Naive thymus-derived CD8-positive, alpha-beta T cell (primary cell): ENCODE measurements around the gene LRRC14B. TPM values are rescaled to one million over a fixed set of nuclear protein-coding genes. Genes with fewer than 3 reads are reported as not detected.

ENCODE experiments used
- ATAC-seq, 2 donors: fragments of 150-1000 bp; cut with Tn5 transposase in 1 of 2; sonication (Bioruptor Pico), chemical (Tn5 transposase) in 1 of 2; 1 replicate in 1 of 2; 2 replicates in 1 of 2; pipeline ENCODE4 v1.10.0; 2021; ENCODE audit warnings: mild to moderate bottlenecking in 2 of 2, moderate library complexity in 2 of 2
- POLR2A ChIA-PET: fragments of 350-600 bp; sonication (Branson Sonifier 250); formaldehyde crosslinking; loops from one replicate; lab custom pipeline; 2021; ENCODE audit warnings: antibody characterized with exemption; lab: Charles Lee
- DNase-seq, 10 donors: peaks; one replicate each; pipeline versions ENCODE4 v3.0.0 to v3.0.0-alpha.2; 2020 to 2022
- H3K27ac Mint-ChIP-seq, 10 donors: one replicate each; pipeline ENCODE4 v1.8.0; 2020 to 2022; ENCODE audit warnings: mild to moderate bottlenecking in 10 of 10, mixed read lengths in 10 of 10, moderate library complexity in 4 of 10, inconsistent platforms in 1 of 10
- H3K27me3 Mint-ChIP-seq, 5 donors: one replicate each; pipeline ENCODE4 v1.8.0; 2021 to 2022; ENCODE audit warnings: mixed read lengths in 5 of 5
- H3K36me3 Mint-ChIP-seq, 3 donors: one replicate each; pipeline ENCODE4 v1.8.0; 2020 to 2022; ENCODE audit warnings: mixed read lengths in 3 of 3, mild to moderate bottlenecking in 2 of 3, inconsistent platforms in 1 of 3
- H3K4me1 Mint-ChIP-seq, 4 donors: one replicate each; pipeline ENCODE4 v1.8.0; 2021 to 2022; ENCODE audit warnings: mixed read lengths in 4 of 4
- H3K4me3 Mint-ChIP-seq, 10 donors: one replicate each; pipeline ENCODE4 v1.8.0; 2020 to 2022; ENCODE audit warnings: mild to moderate bottlenecking in 10 of 10, mixed read lengths in 10 of 10, moderate library complexity in 6 of 10, inconsistent platforms in 1 of 10
- H3K9me3 Mint-ChIP-seq, 9 donors: one replicate each; pipeline ENCODE4 v1.8.0; 2020 to 2022; ENCODE audit warnings: mixed read lengths in 9 of 9, mild to moderate bottlenecking in 3 of 9, inconsistent platforms in 1 of 9, moderate library complexity in 1 of 9
- polyA plus RNA-seq, 3 donors: library from polyadenylated mRNA; unstranded; fragments of 300-500 nt; fragmentation: Illumina TruSeq; gene quantifications; one replicate each; pipeline ENCODE4 v1.2.3, GENCODE V29; 2021
- total RNA-seq, 8 experiments: library from RNA in 2 of 8; stranded (reverse) in 2 of 8; gene quantifications; one replicate each; pipeline ENCODE4 v1.2.3 and lab custom pipeline; 2021 to 2026

The LRRC14B gene
- total and polyA plus RNA-seq, 5 experiments from 2014 or later: 0.13 to 0.31 TPM; not detected in 3

DNA sequence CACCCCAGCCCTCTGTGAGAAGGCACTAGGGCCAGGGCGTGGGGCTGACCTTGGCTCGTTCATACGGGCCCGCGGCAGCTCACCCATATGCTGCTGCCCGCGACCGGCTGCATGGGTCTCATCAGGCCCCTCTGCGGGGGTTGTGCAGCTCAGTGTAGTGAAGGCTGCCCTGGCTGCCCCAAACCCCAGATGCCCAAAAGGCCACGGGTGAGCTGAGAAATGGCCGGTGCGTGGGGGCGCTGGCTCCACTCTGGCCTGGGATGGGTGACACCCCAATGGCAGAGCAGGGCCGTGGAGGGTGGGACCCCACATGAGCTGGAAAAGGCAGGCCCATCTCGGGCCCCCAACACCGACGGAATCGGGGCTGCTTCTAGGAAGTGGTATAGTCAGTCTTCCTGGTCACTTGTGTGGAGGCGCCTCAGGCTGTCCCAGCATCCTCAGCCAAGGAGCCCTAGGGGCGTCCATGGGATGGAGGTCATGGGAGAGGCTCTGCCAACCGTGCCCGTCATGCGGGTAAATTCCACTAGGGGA is 19.4 kb upstream of the LRRC14B start:
- Mint-ChIP-seq H3K9me3 (no peaks in the 10 kb centered on the region), H3K27ac (no peak overlapping the region), H3K36me3 (no peaks in the 10 kb centered on the region), H3K4me3 (no peak overlapping the region), H3K27me3 (peaks cover 0 to 2% (median 0%) of the 10 kb centered on the region in 5 donors), H3K4me1 (no peaks in the 10 kb centered on the region)
- ATAC-seq (no peak), DNase-seq (no peak)
- POLR2A ChIA-PET: no interaction called here

DNA sequence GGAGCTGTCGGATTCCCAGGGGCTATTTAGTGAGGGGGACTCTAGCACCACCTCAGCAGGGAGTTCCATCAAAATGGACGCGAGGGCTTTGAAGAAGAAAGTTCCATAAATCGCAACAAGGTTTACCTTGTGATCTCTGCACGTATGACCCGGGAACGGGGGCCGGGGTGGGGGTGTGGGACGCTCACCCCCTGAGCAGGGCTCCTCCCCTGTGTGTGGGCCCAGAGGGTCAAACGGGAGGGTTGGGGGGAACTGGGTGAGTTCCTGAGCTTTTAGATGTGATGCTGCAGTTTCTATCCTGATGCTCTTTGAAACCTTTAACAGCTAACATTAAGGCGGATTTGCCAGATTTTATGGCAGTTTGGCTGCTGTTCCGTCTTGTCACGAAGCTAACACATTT is 18.9 kb upstream of the LRRC14B start:
- Mint-ChIP-seq H3K4me1 (no peaks in the 10 kb centered on the region), H3K27ac (peak overlapping the region in 1 of 10 donors; percentile 36), H3K4me3 (no peak overlapping the region), H3K36me3 (no peaks in the 10 kb centered on the region), H3K9me3 (no peaks in the 10 kb centered on the region), H3K27me3 (peaks cover 0 to 2% (median 0%) of the 10 kb centered on the region in 5 donors)
- no peak for DNase-seq
- POLR2A ChIA-PET: no interaction called here
- no peak for ATAC-seq

GRCh38 chr5:172841-173251 is 18.4 kb upstream of the LRRC14B start:
- Mint-ChIP-seq H3K27ac (peak overlapping the region in 1 of 10 donors; percentile 36), H3K4me3 (no peak overlapping the region), H3K36me3 (no peaks in the 10 kb centered on the region), H3K4me1 (no peaks in the 10 kb centered on the region), H3K27me3 (peaks cover 0 to 2% (median 0%) of the 10 kb centered on the region in 5 donors), H3K9me3 (no peaks in the 10 kb centered on the region)
- POLR2A ChIA-PET: no interaction called here
- DNase-seq (no peak), ATAC-seq (no peak)

GRCh38 chr5:173392-174290 is 17.7 kb upstream of the LRRC14B start:
- Mint-ChIP-seq H3K9me3 (no peaks in the 10 kb centered on the region), H3K27ac (no peak overlapping the region), H3K4me3 (no peak overlapping the region), H3K36me3 (no peaks in the 10 kb centered on the region), H3K4me1 (no peaks in the 10 kb centered on the region), H3K27me3 (peaks cover 0 to 2% (median 0%) of the 10 kb centered on the region in 5 donors)
- ATAC-seq (no peak), DNase-seq (no peak)
- POLR2A ChIA-PET: no interaction called here

DNA sequence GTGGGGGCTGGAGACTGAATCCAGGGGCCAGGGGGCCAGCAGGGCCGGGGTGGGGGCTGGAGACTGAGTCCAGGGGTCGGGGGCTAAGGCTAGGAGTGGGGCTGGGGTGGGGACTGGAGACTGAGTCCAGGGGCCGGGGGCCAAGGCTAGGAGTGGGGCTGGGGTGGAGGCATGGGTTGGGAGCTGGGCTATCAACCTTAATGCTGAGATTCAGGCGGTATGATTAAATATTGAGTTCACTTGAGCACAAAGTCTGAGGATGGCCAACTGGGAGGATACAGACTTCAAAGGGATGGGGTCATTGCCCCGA is 17.0 kb upstream of the LRRC14B start:
- Mint-ChIP-seq H3K4me3 (no peak overlapping the region), H3K27ac (no peak overlapping the region), H3K9me3 (no peaks in the 10 kb centered on the region), H3K4me1 (no peaks in the 10 kb centered on the region), H3K36me3 (no peaks in the 10 kb centered on the region), H3K27me3 (peaks cover 0 to 2% (median 0%) of the 10 kb centered on the region in 5 donors)
- POLR2A ChIA-PET: no interaction called here
- ATAC-seq: no peak
- DNase-seq: no peak

- no peaks in the 10 kb centered on the region for H3K4me1 Mint-ChIP-seq
Observed at GRCh38 chr5:174876-175465, 16.3 kb upstream of the LRRC14B start.

GRCh38 chr5:176296-176823 is 14.9 kb upstream of the LRRC14B start:
- H3K9me3 Mint-ChIP-seq: no peaks in the 10 kb centered on the region
- H3K27ac Mint-ChIP-seq: no peak overlapping the region
- H3K4me3 Mint-ChIP-seq: no peak overlapping the region
- H3K4me1 Mint-ChIP-seq: no peaks in the 10 kb centered on the region
- ATAC-seq: no peak
- no peak for DNase-seq
- no peaks in the 10 kb centered on the region for H3K36me3 Mint-ChIP-seq
- peaks cover 0 to 9% (median 3%) of the 10 kb centered on the region in 5 donors for H3K27me3 Mint-ChIP-seq
- POLR2A ChIA-PET: no interaction called here

More at GRCh38 chr5:174876-175465, 16.3 kb upstream of the LRRC14B start:
- H3K27me3 Mint-ChIP-seq: peaks cover 0 to 2% (median 0%) of the 10 kb centered on the region in 5 donors
- H3K36me3 Mint-ChIP-seq: no peaks in the 10 kb centered on the region
- DNase-seq (no peak), ATAC-seq (no peak)
- POLR2A ChIA-PET: no interaction called here
- no peak overlapping the region for H3K4me3 Mint-ChIP-seq
- H3K9me3 Mint-ChIP-seq: no peaks in the 10 kb centered on the region
- no peak overlapping the region for H3K27ac Mint-ChIP-seq

DNA sequence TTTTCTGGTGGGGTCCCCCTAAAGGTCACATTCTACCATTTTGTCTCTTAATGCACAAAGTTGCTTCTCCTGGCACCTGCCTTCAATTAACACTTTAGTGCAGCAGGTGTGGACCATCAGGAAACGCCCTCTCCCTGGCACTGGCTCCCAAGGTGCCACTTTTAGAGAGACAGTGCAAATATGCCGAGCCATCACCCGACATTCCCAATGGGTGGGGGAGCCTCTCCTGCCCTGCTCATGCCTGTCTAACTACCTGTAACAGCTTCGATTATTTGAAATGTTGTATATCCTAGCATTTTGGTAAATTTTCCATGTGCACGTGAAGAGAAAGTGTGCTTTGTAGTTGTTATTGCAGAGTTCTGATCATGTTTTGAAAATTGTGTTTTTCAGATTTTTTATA is 13.2 kb upstream of the LRRC14B start:
- no peak for DNase-seq
- no peaks in the 10 kb centered on the region for H3K4me1 Mint-ChIP-seq
- no peak overlapping the region for H3K27ac Mint-ChIP-seq
- no peak for ATAC-seq
- peaks cover 0 to 10% (median 3%) of the 10 kb centered on the region in 5 donors for H3K27me3 Mint-ChIP-seq
- H3K4me3 Mint-ChIP-seq: no peak overlapping the region
- POLR2A ChIA-PET: no interaction called here
- H3K36me3 Mint-ChIP-seq: no peaks in the 10 kb centered on the region
- H3K9me3 Mint-ChIP-seq: no peaks in the 10 kb centered on the region

GRCh38 chr5:179401-179800 is 11.9 kb upstream of the LRRC14B start:
- POLR2A ChIA-PET: no interaction called here
- Mint-ChIP-seq H3K4me3 (no peak overlapping the region), H3K36me3 (no peaks in the 10 kb centered on the region), H3K27me3 (peaks cover 0 to 10% (median 3%) of the 10 kb centered on the region in 5 donors), H3K9me3 (no peaks in the 10 kb centered on the region), H3K27ac (no peak overlapping the region), H3K4me1 (no peaks in the 10 kb centered on the region)
- ATAC-seq: no peak
- no peak for DNase-seq

- H3K4me3 Mint-ChIP-seq: no peak overlapping the region
- H3K27ac Mint-ChIP-seq: no peak overlapping the region
- H3K36me3 Mint-ChIP-seq: no peaks in the 10 kb centered on the region
Observed at GRCh38 chr5:180286-180918, 10.9 kb upstream of the LRRC14B start.

GRCh38 chr5:181160-181559 is 10.1 kb upstream of the LRRC14B start:
- Mint-ChIP-seq H3K4me1 (no peaks in the 10 kb centered on the region), H3K9me3 (no peaks in the 10 kb centered on the region), H3K27me3 (peaks cover 0 to 10% (median 3%) of the 10 kb centered on the region in 5 donors), H3K36me3 (no peaks in the 10 kb centered on the region), H3K4me3 (no peak overlapping the region), H3K27ac (no peak overlapping the region)
- DNase-seq (no peak), ATAC-seq (no peak)
- POLR2A ChIA-PET: no interaction called here

More at GRCh38 chr5:180286-180918, 10.9 kb upstream of the LRRC14B start:
- POLR2A ChIA-PET: no interaction called here
- Mint-ChIP-seq H3K4me1 (no peaks in the 10 kb centered on the region), H3K27me3 (peaks cover 0 to 10% (median 3%) of the 10 kb centered on the region in 5 donors), H3K9me3 (no peaks in the 10 kb centered on the region)
- DNase-seq: no peak
- no peak for ATAC-seq

DNA sequence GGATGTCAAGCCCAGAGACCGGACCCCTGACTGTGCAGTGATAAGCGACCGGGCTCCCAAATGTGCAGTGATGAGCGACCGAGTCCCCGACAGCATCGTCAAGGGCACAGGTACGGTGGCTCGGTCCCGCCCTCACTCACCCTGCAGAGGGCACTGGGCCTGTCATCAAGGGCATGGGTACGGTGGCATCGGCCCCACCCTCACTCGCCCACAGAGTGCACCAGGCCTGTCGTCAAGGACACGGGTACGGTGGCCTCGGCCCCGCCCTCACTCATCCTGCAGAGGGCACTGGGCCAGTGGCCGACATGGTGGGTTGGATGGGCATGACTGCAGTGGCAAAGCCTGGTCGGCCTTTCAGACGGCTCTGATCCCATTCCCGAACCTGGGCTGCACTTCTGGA is 9.7 kb upstream of the LRRC14B start:
- H3K4me1 Mint-ChIP-seq: no peaks in the 10 kb centered on the region
- no peak for ATAC-seq

GRCh38 chr5:182126-182525 is 9.2 kb upstream of the LRRC14B start:
- Mint-ChIP-seq H3K4me1 (no peaks in the 10 kb centered on the region), H3K27ac (peak overlapping the region in 2 of 10 donors; percentile 33 to 41), H3K36me3 (no peaks in the 10 kb centered on the region), H3K9me3 (no peaks in the 10 kb centered on the region), H3K4me3 (no peak overlapping the region), H3K27me3 (peaks cover 0 to 10% (median 3%) of the 10 kb centered on the region in 5 donors)
- DNase-seq: no peak
- no peak for ATAC-seq
- POLR2A ChIA-PET: no interaction called here

More for the DNA sequence above, 9.7 kb upstream of the LRRC14B start:
- H3K27ac Mint-ChIP-seq: no peak overlapping the region
- H3K9me3 Mint-ChIP-seq: no peaks in the 10 kb centered on the region
- H3K27me3 Mint-ChIP-seq: peaks cover 0 to 10% (median 3%) of the 10 kb centered on the region in 5 donors
- H3K36me3 Mint-ChIP-seq: no peaks in the 10 kb centered on the region
- POLR2A ChIA-PET: no interaction called here
- no peak for DNase-seq
- H3K4me3 Mint-ChIP-seq: no peak overlapping the region
